Esophagus muscularis mucosa (tissue), 4 donors: Measurements from ENCODE around the gene ZNF484. TPM values are rescaled to one million over a fixed set of nuclear protein-coding genes. Genes with fewer than 3 reads are reported as not detected.
"Not testable (repeated sequence)": the region's sequence is repeated elsewhere in the genome, so short reads cannot be mapped to it uniquely, and the experiment has no call there.

ENCODE experiments used
- DNase-seq: peaks from one replicate; pipeline ENCODE4 v3.0.0-alpha.2; 2017; ENCODE audit errors: extremely low spot score
- H3K27ac ChIP-seq, 4 donors: fragments of 200-600 bp; sonication (generic); replicated peaks in 1 of 4; 1 replicate in 3 of 4; 2 replicates in 1 of 4; pipeline ENCODE4 v1.5.1; 2016 to 2019; ENCODE audit warnings: mild to moderate bottlenecking in 1 of 4
- H3K27me3 ChIP-seq, 4 donors: fragments of 200-600 bp; sonication (generic); one replicate each; pipeline versions ENCODE4 v1.5.1 to v1.6.0; 2016 to 2019
- H3K36me3 ChIP-seq, 4 donors: fragments of 200-600 bp; sonication (generic); one replicate each; pipeline ENCODE4 v1.5.1; 2016 to 2019
- H3K4me1 ChIP-seq, 4 donors: fragments of 200-600 bp; sonication (generic); one replicate each; pipeline ENCODE4 v1.5.1; 2016 to 2019
- H3K4me3 ChIP-seq, 4 donors: fragments of 200-600 bp; sonication (generic); 1 replicate in 2 of 4; 2 replicates in 2 of 4; pipeline ENCODE4 v1.5.1; 2016 to 2019; ENCODE audit warnings: mild to moderate bottlenecking in 4 of 4, moderate library complexity in 1 of 4
- H3K9me3 ChIP-seq, 4 donors: fragments of 200-600 bp; sonication (generic); 1 replicate in 3 of 4; 2 replicates in 1 of 4; pipeline ENCODE4 v1.5.1; 2016 to 2019
- CTCF ChIP-seq, 3 experiments: fragments of 200-600 bp in 2 of 3; fragments of 450-650 bp in 1 of 3; sonication (generic) in 2 of 3; IDR thresholded peaks; one replicate each; pipeline ENCODE4 v1.5.1; 2017 to 2019; ENCODE audit warnings: antibody characterized with exemption in 3 of 3, mild to moderate bottlenecking in 2 of 3, moderate library complexity in 1 of 3
- EP300 ChIP-seq: sonication (generic); formaldehyde crosslinking; IDR thresholded peaks from one replicate; pipeline ENCODE4 v1.6.1; 2017; ENCODE audit warnings: antibody characterized with exemption
- POLR2A ChIP-seq: fragments of 450-650 bp; IDR thresholded peaks from one replicate; pipeline ENCODE4 v1.6.1; 2017; ENCODE audit warnings: antibody characterized with exemption, moderate library complexity, mild to moderate bottlenecking, low read depth
- POLR2AphosphoS5 ChIP-seq, 2 donors: sonication (generic); formaldehyde crosslinking; IDR thresholded peaks; one replicate each; pipeline ENCODE4 v1.6.1; 2017; ENCODE audit warnings: antibody characterized with exemption in 2 of 2
- WGBS: methylation state at CpG from one replicate; pipeline ENCODE4 v1.1.5; 2018; 5-methylcytosine and 5-hydroxymethylcytosine counted together
- intact Hi-C: fragments of 100-400 bp; cut with DNase I; formaldehyde crosslinking; loops from one replicate; pipeline ENCODE4 v1.15.1; 2023
- total RNA-seq, 4 donors: library from RNA; depleted of rRNA; stranded (reverse); fragments of >200 nt; gene quantifications; one replicate each; pipeline versions ENCODE4 v1.1.0 to v1.2.1, GENCODE V29; 2016

The ZNF484 gene
- total RNA-seq, 4 donors from 2014 or later = 8.9 to 11.4 (median 9.9) TPM

- TF ChIP-seq POLR2AphosphoS5 (IDR thresholded peaks at IDR 0.05) = no peak
- TF ChIP-seq CTCF (IDR thresholded peaks at IDR 0.05) = no peak
- no peak for TF ChIP-seq EP300
- TF ChIP-seq POLR2A = no peak
These were observed 19.5 kb upstream of the ZNF484 start for GRCh38 chr9:92897323-92897722.

GRCh38 chr9:92895812-92896436 lies 18.1 kb upstream of the ZNF484 start:
- Histone ChIP-seq H3K27me3 (no peaks in the 10 kb centered on the region), H3K27ac (no peak overlapping the region), H3K36me3 (no peaks in the 10 kb centered on the region), H3K4me3 (no peak overlapping the region), H3K9me3 (no peaks in the 10 kb centered on the region), H3K4me1 (no peaks in the 10 kb centered on the region)
- no peak for TF ChIP-seq EP300
- TF ChIP-seq POLR2AphosphoS5 (IDR thresholded peaks at IDR 0.05) = no peak
- TF ChIP-seq POLR2A = no peak
- no peak for TF ChIP-seq CTCF (IDR thresholded peaks at IDR 0.05)
- 75% methylated on average over 2 of the region's 3 CpGs for WGBS
- intact Hi-C loops = no loop called here
- peak; percentile 81 for DNase-seq

More at GRCh38 chr9:92897323-92897722, 19.5 kb upstream of the ZNF484 start:
- no peak overlapping the region for H3K27ac ChIP-seq
- WGBS = 97% methylated on average over 2 of the region's 3 CpGs
- no peaks in the 10 kb centered on the region for H3K36me3 ChIP-seq
- no peaks in the 10 kb centered on the region for H3K9me3 ChIP-seq
- no peak for DNase-seq
- no peaks in the 10 kb centered on the region for H3K27me3 ChIP-seq
- no peaks in the 10 kb centered on the region for H3K4me1 ChIP-seq
- intact Hi-C loops = no loop called here
- no peak overlapping the region for H3K4me3 ChIP-seq

DNA sequence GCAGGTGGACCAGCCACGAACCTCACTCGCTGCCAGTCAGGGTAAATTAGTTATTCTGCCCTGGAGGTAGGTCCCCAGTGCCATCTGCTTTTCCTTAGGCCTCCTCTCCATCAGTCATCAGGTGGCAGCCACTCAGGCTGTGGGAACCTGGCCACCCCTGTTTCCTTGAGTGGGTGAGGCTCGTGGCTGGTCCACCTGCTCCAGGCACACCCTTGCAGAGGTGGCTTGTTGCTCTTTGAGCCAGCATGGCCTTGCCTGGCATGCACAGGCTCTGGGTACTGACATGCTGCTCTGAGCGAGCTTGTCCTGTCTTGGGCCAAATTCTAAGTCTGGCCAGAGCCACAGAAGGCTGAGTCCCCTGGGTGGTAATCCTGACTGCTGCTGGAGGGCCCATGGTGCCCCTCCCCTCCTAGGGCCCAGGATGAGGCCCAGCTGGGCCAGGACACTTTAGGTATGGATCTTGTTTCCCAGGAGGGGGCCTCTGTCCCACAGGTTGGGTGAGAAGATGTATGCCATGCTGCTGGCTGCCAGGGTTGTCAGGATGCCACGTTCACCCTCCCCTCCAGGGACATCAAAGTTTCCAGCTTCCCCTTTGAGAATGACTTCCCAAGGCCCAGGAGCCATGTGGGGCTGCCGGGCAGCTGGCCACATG lies 17.0 kb upstream of the ZNF484 start:
- intact Hi-C loops = no loop called here
- Histone ChIP-seq H3K4me1 (no peaks in the 10 kb centered on the region), H3K27ac (no peak overlapping the region), H3K4me3 (no peak overlapping the region), H3K9me3 (no peaks in the 10 kb centered on the region), H3K36me3 (no peaks in the 10 kb centered on the region), H3K27me3 (no peaks in the 10 kb centered on the region)
- 71% methylated on average over 2 of the region's 6 CpGs for WGBS
- peak; percentile 70 for DNase-seq
- no peak for TF ChIP-seq CTCF (IDR thresholded peaks at IDR 0.05)
- TF ChIP-seq POLR2A = no peak
- no peak for TF ChIP-seq POLR2AphosphoS5 (IDR thresholded peaks at IDR 0.05)
- TF ChIP-seq EP300 = no peak

- peak; percentile 82 for DNase-seq
- intact Hi-C loops, H3K36me3 ChIP-seq, H3K9me3 ChIP-seq, H3K27ac ChIP-seq, H3K4me1 ChIP-seq, H3K4me3 ChIP-seq, H3K27me3 ChIP-seq: not testable (repeated sequence)
- 85% methylated on average over 3 of the region's 6 CpGs for WGBS
These were observed 16.2 kb upstream of the ZNF484 start for GRCh38 chr9:92893916-92894610.

- H3K9me3 ChIP-seq, H3K4me1 ChIP-seq, H3K27ac ChIP-seq, intact Hi-C loops, H3K27me3 ChIP-seq, H3K36me3 ChIP-seq, DNase-seq, H3K4me3 ChIP-seq: not testable (repeated sequence)
- WGBS = 89% methylated on average over 4 of the region's 4 CpGs
These were observed 14.4 kb upstream of the ZNF484 start for GRCh38 chr9:92892276-92892675.
